K562 (cell line): ENCODE results near the gene ILK. TPM values are rescaled to one million over a fixed set of nuclear protein-coding genes. Genes with fewer than 3 reads are reported as not detected.
A peak's percentile ranks its signal among the peaks of the same experiment; 100 is the strongest.

Experiments
- ATAC-seq: fragments of 200-7000 bp; cut with Tn5 transposase; 3 replicates; pipeline ENCODE4 v1.9.1; 2020; ENCODE audit warnings: moderate library complexity
- BruUV-seq: library from RNA; stranded (reverse); fragments of 400-500 nt; replicated peaks from 2 replicates; lab custom pipeline; 2021; lab: Mats Ljungman, UMichigan
- CTCF ChIA-PET: fragments of 300-600 bp; formaldehyde crosslinking; extraction: SDS; loops from one replicate; lab custom pipeline; 2021; ENCODE audit warnings: low intra/inter-chr PET ratio; lab: Yijun Ruan, JAX
- POLR2A ChIA-PET: fragments of 300-600, 350-650 bp; sonication (Branson Sonifier 250); formaldehyde crosslinking; extraction: SDS; loops from one replicate; lab custom pipeline; 2021; ENCODE audit warnings: antibody characterized with exemption, inconsistent platforms; lab: Yijun Ruan, JAX
- DNase-seq, 4 experiments: peaks; one replicate each; pipeline versions ENCODE4 v3.0.0 to v3.0.0-alpha.2; 2011 to 2018; ENCODE audit warnings: low spot score in 3 of 4, mixed read lengths in 3 of 4; ENCODE audit errors: extremely low read depth in 1 of 4
- FAIRE-seq: peaks from 2 replicates; lab custom pipeline; 2011; peaks lifted over from hg19 to GRCh38; lab: Jason Lieb, UNC
- H2AFZ ChIP-seq: 2 replicates; pipeline ENCODE4 v1.6.0; 2011; ENCODE audit warnings: low read depth, low read length, control low read depth, inconsistent platforms
- H3K27ac ChIP-seq: fragments of 200-600 bp; 3 replicates; pipeline ENCODE4 v1.8.0; 2011; ENCODE audit warnings: low read depth, mild to moderate bottlenecking, control low read depth, inconsistent platforms, low read length, moderate library complexity, mixed read lengths; ENCODE audit errors: extremely low read depth
- H3K27me3 ChIP-seq, 2 experiments: fragments of 300-600 bp in 1 of 2; 2 replicates in 1 of 2; 3 replicates in 1 of 2; pipeline versions ENCODE4 v1.6.0 to v1.8.0; 2011; ENCODE audit warnings: inconsistent platforms in 2 of 2, low read length in 2 of 2, mild to moderate bottlenecking in 1 of 2, mixed read lengths in 1 of 2, moderate library complexity in 1 of 2; ENCODE audit not compliant: control insufficient read depth in 2 of 2, insufficient read depth in 2 of 2
- H3K36me3 ChIP-seq: fragments of 300-600 bp; 3 replicates; pipeline ENCODE4 v1.8.0; 2011; ENCODE audit warnings: mild to moderate bottlenecking, low read length, inconsistent platforms; ENCODE audit not compliant: control insufficient read depth, insufficient read depth
- H3K4me1 ChIP-seq, 2 experiments: fragments of 200-600 bp in 1 of 2; replicated peaks in 1 of 2; 2 replicates in 1 of 2; 3 replicates in 1 of 2; pipeline versions ENCODE4 v1.5.1 to v1.8.0; 2011; ENCODE audit warnings: inconsistent platforms in 2 of 2, low read length in 2 of 2, mild to moderate bottlenecking in 1 of 2, mixed read lengths in 1 of 2, moderate library complexity in 1 of 2; ENCODE audit not compliant: control insufficient read depth in 2 of 2, insufficient read depth in 2 of 2
- H3K4me2 ChIP-seq: 2 replicates; pipeline ENCODE4 v1.6.1; 2011; ENCODE audit warnings: low read length, control low read depth, inconsistent platforms, mixed read lengths; ENCODE audit not compliant: insufficient read depth
- H3K4me3 ChIP-seq: fragments of 200-600 bp; sonication (generic), shearing (Covaris generic); 2 replicates; pipeline ENCODE4 v1.5.1; 2016; ENCODE audit warnings: control low read depth, inconsistent platforms
- H3K79me2 ChIP-seq: fragments of 200-600 bp; 3 replicates; pipeline ENCODE4 v1.8.0; 2011; ENCODE audit warnings: low read length, inconsistent platforms; ENCODE audit not compliant: control insufficient read depth, insufficient read depth
- H3K9ac ChIP-seq, 2 experiments: 2 replicates each; pipeline versions ENCODE4 v1.6.0 to v1.6.1; 2011; ENCODE audit warnings: low read depth in 2 of 2, low read length in 2 of 2, control low read depth in 1 of 2, inconsistent platforms in 1 of 2, mild to moderate bottlenecking in 1 of 2, mixed read lengths in 1 of 2; ENCODE audit not compliant: insufficient read depth in 1 of 2
- H3K9me1 ChIP-seq: one replicate; pipeline ENCODE4 v1.6.0; 2011; ENCODE audit warnings: inconsistent platforms, mild to moderate bottlenecking, low read length, moderate library complexity; ENCODE audit not compliant: control insufficient read depth, insufficient read depth
- H3K9me3 ChIP-seq: replicated peaks from 2 replicates; pipeline ENCODE4 v1.5.1; 2011; ENCODE audit warnings: low read depth, low read length, inconsistent platforms; ENCODE audit not compliant: control insufficient read depth, insufficient read depth
- H4K20me1 ChIP-seq: replicated peaks from 2 replicates; pipeline ENCODE4 v1.6.1; 2011; ENCODE audit warnings: low read length, inconsistent platforms, mixed read lengths; ENCODE audit not compliant: control insufficient read depth, insufficient read depth
- CEBPZ ChIP-seq: fragments of 150-350 bp; IDR thresholded peaks from 2 replicates; pipeline ENCODE4 v1.6.1; 2014; ENCODE audit warnings: low read depth, mild to moderate bottlenecking, low read length, borderline replicate concordance
- CHCHD3 ChIP-seq: fragments of 250-450 bp; sonication (Bioruptor Pico); IDR thresholded peaks from 2 replicates; pipeline ENCODE4 v2.1.2; 2022; ENCODE audit warnings: mild to moderate bottlenecking
- HSF4 ChIP-seq: fragments of 250-450 bp; sonication (Bioruptor Pico); IDR thresholded peaks from 2 replicates; pipeline ENCODE4 v2.1.2; 2022; ENCODE audit warnings: mild to moderate bottlenecking, moderate library complexity, borderline replicate concordance
- NELFE ChIP-seq: IDR thresholded peaks from 2 replicates; pipeline ENCODE4 v1.6.1; 2011; ENCODE audit warnings: mild to moderate bottlenecking; ENCODE audit not compliant: insufficient read depth, insufficient read length
- NR3C1 ChIP-seq: sonication (generic); formaldehyde crosslinking; IDR thresholded peaks from 2 replicates; pipeline ENCODE4 v1.8.1; 2022; ENCODE audit warnings: missing genetic modification reagents
- POLR2AphosphoS5 ChIP-seq: IDR thresholded peaks from 2 replicates; pipeline ENCODE4 v1.6.1; 2011; ENCODE audit warnings: mild to moderate bottlenecking, low read depth, low read length, moderate library complexity; ENCODE audit not compliant: control insufficient read depth, insufficient read depth
- PRPF4 ChIP-seq: fragments of 200-400 bp; formaldehyde crosslinking; IDR thresholded peaks from one replicate; pipeline ENCODE4 v1.6.1; 2017; ENCODE audit warnings: low read length, low read depth, mild to moderate bottlenecking; ENCODE audit not compliant: insufficient read depth, poor library complexity, severe bottlenecking
- SETDB1 ChIP-seq: IDR thresholded peaks from one replicate; pipeline ENCODE4 v1.6.1; 2012; ENCODE audit warnings: low read length, control low read depth, inconsistent platforms
- SRSF3 ChIP-seq: fragments of 200-400 bp; formaldehyde crosslinking; IDR thresholded peaks from 2 replicates; pipeline ENCODE4 v1.6.1; 2016; ENCODE audit warnings: mild to moderate bottlenecking, low read length, moderate library complexity; ENCODE audit not compliant: insufficient read depth
- ZEB2 ChIP-seq: fragments of 450-650 bp; IDR thresholded peaks from 2 replicates; pipeline ENCODE4 v1.6.1; 2016
- ZNF165 ChIP-seq: fragments of 250-450 bp; sonication (Bioruptor Pico); IDR thresholded peaks from 2 replicates; pipeline ENCODE4 v1.4.0; 2020; ENCODE audit warnings: borderline replicate concordance
- ZNF274 ChIP-seq: IDR thresholded peaks from 2 replicates; pipeline ENCODE4 v1.6.1; 2011; ENCODE audit warnings: low read depth, mild to moderate bottlenecking, low read length, moderate library complexity, borderline replicate concordance
- ZNF639 ChIP-seq, 2 experiments: fragments of 200-800 bp in 1 of 2; sonication (Bioruptor generic) in 1 of 2; sonication (generic) in 1 of 2; formaldehyde crosslinking in 1 of 2; IDR thresholded peaks in 1 of 2; conservative IDR thresholded peaks in 1 of 2; 2 replicates each; pipeline versions ENCODE4 v1.5.0 to v1.6.1; 2016 to 2020; ENCODE audit warnings: missing compliant biosample characterization in 1 of 2, missing genetic modification characterization in 1 of 2, missing genetic modification reagents in 1 of 2
- in situ Hi-C: fragments of 300-500 bp; cut with MboI; formaldehyde crosslinking; loops from 4 replicates; pipeline ENCODE4 v1.15.0; 2018; ENCODE audit warnings: inconsistent platforms, mixed read lengths
- intact Hi-C: fragments of 100-400 bp; cut with micrococcal nuclease; formaldehyde crosslinking; loops from 2 replicates; pipeline ENCODE4 v1.14.2; 2022
- polyA plus RNA-seq, 8 experiments: library from polyadenylated mRNA; depleted of rRNA in 4 of 8; stranded (reverse) in 5 of 8; unstranded in 3 of 8; fragments of >200 nt; fragmentation: Nextera tagmentation in 2 of 8; fragmentation: Illumina TruSeq in 1 of 8; extraction: Ambion mirVana in 2 of 8; extraction: Trizol in 1 of 8; gene quantifications; 2 replicates each; pipeline versions ENCODE4 v1.2.1 to v1.2.3, GENCODE V29; 2011 to 2014; ENCODE audit warnings: inconsistent platforms in 1 of 8, missing spikeins in 1 of 8
- total RNA-seq, 7 experiments: library from RNA; depleted of rRNA in 6 of 7; stranded (reverse); fragments of >200 nt in 6 of 7; fragmentation: Illumina TruSeq in 2 of 7; extraction: Trizol in 2 of 7; gene quantifications; 2 replicates each; pipeline versions ENCODE4 v1.2.1 to v1.2.3, GENCODE V29; 2011 to 2021; ENCODE audit warnings: low replicate concordance in 1 of 7

Gene ILK
- total and polyA plus RNA-seq, 9 of the 15 experiments (the other 6 are each of a cell fraction or from before 2014, with no cell fraction given) = 43.3 to 95.9 (median 58.9) TPM

DNA sequence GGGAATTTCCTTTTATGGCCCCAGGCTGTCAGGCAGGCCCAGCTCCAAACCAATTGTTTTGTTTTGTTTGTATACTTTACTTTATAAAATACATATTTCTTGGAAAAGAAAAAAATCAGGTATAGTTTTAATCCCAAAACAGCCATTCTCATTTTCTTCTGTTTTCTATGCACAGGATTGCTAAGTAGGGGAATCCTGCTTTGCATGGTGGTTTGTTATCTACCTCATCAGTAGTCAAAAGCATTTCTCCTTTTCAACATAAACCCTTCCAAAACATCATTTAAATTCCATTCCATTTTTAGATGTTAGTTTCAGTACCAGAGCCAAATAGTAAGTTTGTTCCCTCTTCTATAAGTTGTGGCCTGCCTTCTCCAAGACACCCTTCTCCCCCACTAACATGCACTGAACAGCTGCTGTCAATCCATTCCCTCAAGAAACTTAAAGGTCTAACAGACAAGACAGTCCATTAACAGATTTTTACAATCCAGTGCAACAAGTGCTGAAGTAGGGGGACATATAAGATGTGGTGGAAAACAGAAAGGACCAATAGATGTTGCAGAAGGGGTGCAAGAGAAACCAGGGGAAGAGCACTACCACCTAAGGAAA lies 3.7 kb downstream of the ILK start:
- DNase-seq = no peak
- no peak for ATAC-seq
- TF ChIP-seq ZEB2 = no peak
- no peak for TF ChIP-seq ZNF165
- no peak for TF ChIP-seq NR3C1
- no peak for TF ChIP-seq SRSF3
- no peak for TF ChIP-seq CHCHD3 (CRISPR knock-in tag)
- no peak for TF ChIP-seq ZNF274
- TF ChIP-seq NELFE = no peak
- TF ChIP-seq POLR2AphosphoS5 = no peak
- TF ChIP-seq ZNF639 (CRISPR knock-in tag; conservative IDR thresholded peaks at IDR 0.05 in 1 of 2, IDR thresholded peaks at IDR 0.05 in 1 of 2) = no peak
- no peak for TF ChIP-seq PRPF4
- no peak for TF ChIP-seq SETDB1
- TF ChIP-seq CEBPZ = no peak
- no peak for TF ChIP-seq HSF4 (CRISPR knock-in tag)

More for the DNA sequence above, 3.7 kb downstream of the ILK start:
- H3K27ac ChIP-seq = peak overlapping the region; percentile 85
- no peaks in the 10 kb centered on the region for H3K9me3 ChIP-seq
- H3K9ac ChIP-seq = peak overlapping the region in 1 of 2 experiments; percentile 64; a peak in 2 of 4 replicates
- H3K79me2 ChIP-seq = peaks cover 73% of the 10 kb centered on the region
- H3K4me3 ChIP-seq = no peak overlapping the region
- POLR2A ChIA-PET = interaction anchor here (0.5 to 1.8 kb wide), 14 partner anchors 9 to 133 kb away, joined by 3 to 17 read pairs (median 4); partner anchors contain the start of genes TPP1 and TRIM3
- H3K9me1 ChIP-seq = no peaks in the 10 kb centered on the region
- peaks cover 54% of the 10 kb centered on the region for H3K36me3 ChIP-seq
- H3K27me3 ChIP-seq = no peaks in the 10 kb centered on the region
- FAIRE-seq = no peak
- intact Hi-C loops (no loop called here), in situ Hi-C loops (loop anchor here (5.0 kb wide), 1 partner anchor 75 kb away; no protein-coding TSS in a partner anchor)
- no peaks in the 10 kb centered on the region for H4K20me1 ChIP-seq
- peak overlapping the region; percentile 71 for H3K4me2 ChIP-seq
- CTCF ChIA-PET = interaction anchor here (0.9 kb wide), 1 partner anchor 77 kb away, joined by 3 read pairs; no protein-coding TSS in a partner anchor
- H2AFZ ChIP-seq = no peak overlapping the region; the same call in 1 of the 2 replicates
- peaks cover 27 to 35% of the 10 kb centered on the region in 2 experiments for H3K4me1 ChIP-seq
- BruUV-seq = no TSS peak
